GM21515 (cell line): ENCODE data around the gene ELOB.

Source experiments
- ATAC-seq: cut with Tn5 transposase; IDR thresholded peaks from one replicate; pipeline ENCODE4 v1.9.1; 2021; ENCODE audit not compliant: unreplicated experiment

The ELOB gene

DNA sequence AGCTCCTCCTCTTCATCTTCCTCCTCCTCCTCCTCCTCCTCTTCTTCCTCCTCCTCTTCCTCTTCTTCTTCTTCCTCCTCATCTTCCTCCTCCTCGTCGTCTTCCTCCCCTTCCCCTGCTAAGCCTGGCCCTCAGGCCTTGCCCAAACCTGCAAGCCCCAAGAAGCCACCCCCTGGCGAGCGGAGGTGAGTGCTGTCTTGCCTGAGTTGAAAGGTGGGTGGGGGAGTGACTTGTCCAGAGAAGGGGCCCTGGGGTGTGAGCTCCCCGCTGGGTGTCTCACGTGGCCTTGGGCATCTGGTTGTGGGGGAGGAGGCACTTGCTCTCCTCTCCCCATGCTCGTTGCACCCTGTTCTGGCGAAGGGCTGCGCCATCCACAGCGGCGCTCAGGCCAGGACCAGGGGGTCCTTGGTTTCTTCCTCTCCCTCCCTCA lies 8.0 kb downstream of the ELOB start:
- ATAC-seq, result no peak

DNA sequence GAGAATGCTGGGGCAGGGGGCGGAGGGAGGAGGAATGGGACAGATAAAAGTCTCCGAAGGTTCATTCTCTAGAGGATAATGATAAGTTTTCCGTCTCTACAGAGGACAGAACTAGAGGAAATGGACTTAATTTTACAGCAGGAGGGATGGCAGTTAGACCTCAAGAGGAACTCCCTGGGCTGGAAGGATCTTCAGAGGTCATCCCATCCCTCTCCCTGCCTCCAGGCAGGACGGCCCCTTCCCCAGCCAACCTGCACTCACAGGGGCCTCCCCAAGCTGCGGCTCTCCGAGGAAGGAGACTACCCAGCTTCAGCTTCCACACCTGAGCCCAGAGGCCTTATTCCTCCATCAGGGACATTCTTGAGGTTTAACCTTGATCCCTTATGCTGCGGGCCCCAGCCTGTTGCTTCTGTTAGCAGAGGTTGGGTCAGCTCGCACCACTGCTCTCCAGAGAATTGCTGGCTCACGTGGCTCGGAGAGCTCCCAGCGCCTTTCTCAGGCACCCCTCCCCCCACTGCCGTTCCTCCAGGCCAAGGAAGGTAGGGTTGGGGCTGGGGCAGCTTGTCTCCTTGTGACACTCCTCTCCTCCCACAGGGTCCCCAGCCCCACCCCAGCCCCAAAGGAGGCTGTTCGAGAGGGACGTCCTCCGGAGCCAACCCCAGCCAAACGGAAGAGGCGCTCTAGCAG lies 8.5 kb downstream of the ELOB start:
- ATAC-seq, result no peak

DNA sequence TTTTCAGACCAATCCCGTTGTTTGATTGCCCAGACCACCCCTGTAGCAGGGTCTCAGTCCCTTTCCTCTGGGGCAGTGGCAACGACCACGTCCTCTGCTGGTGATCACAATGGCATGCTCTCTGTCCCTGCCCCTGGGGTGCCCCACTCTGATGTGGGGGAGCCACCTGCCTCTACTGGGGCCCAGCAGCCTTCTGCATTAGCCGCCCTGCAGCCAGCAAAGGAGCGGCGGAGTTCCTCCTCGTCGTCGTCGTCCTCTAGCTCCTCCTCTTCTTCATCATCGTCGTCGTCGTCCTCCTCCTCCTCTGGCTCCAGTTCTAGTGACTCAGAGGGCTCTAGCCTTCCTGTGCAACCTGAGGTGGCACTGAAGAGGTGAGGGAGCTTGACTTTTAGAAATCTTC lies 9.2 kb downstream of the ELOB start:
- no peak for ATAC-seq

DNA sequence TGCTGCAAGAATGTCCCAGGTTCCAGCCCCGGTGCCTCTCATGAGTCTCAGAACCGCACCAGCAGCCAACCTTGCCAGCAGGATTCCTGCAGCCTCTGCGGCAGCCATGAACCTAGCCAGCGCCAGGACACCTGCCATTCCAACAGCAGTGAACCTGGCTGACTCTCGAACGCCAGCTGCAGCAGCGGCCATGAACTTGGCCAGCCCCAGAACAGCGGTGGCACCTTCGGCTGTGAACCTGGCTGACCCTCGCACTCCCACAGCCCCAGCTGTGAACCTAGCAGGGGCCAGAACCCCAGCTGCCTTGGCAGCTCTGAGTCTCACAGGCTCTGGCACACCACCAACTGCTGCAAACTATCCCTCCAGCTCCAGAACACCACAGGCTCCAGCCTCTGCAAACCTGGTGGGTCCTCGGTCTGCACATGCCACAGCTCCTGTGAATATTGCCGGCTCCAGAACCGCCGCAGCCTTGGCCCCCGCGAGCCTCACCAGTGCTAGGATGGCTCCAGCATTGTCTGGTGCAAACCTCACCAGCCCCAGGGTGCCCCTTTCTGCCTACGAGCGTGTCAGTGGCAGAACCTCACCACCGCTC lies 9.8 kb downstream of the ELOB start:
- ATAC-seq, result no peak

DNA sequence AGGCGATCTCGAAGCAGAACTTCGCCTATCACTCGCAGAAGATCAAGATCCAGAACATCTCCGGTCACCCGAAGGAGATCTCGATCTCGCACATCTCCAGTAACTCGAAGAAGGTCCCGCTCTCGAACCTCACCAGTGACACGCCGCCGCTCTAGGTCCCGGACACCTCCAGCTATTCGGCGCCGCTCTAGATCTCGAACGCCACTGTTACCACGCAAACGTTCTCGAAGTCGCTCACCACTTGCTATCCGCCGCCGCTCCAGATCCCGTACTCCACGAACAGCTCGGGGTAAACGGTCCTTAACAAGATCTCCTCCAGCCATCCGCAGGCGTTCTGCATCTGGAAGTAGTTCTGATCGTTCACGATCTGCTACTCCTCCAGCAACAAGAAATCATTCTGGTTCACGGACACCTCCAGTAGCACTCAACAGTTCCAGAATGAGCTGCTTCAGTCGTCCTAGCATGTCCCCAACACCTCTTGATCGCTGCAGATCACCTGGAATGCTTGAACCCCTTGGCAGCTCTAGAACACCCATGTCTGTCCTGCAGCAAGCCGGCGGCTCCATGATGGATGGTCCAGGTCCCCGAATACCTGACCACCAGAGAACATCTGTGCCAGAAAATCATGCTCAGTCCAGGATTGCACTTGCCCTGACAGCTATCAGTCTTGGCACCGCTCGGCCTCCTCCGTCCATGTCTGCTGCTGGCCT lies 10.5 kb downstream of the ELOB start:
- ATAC-seq, result no peak

DNA sequence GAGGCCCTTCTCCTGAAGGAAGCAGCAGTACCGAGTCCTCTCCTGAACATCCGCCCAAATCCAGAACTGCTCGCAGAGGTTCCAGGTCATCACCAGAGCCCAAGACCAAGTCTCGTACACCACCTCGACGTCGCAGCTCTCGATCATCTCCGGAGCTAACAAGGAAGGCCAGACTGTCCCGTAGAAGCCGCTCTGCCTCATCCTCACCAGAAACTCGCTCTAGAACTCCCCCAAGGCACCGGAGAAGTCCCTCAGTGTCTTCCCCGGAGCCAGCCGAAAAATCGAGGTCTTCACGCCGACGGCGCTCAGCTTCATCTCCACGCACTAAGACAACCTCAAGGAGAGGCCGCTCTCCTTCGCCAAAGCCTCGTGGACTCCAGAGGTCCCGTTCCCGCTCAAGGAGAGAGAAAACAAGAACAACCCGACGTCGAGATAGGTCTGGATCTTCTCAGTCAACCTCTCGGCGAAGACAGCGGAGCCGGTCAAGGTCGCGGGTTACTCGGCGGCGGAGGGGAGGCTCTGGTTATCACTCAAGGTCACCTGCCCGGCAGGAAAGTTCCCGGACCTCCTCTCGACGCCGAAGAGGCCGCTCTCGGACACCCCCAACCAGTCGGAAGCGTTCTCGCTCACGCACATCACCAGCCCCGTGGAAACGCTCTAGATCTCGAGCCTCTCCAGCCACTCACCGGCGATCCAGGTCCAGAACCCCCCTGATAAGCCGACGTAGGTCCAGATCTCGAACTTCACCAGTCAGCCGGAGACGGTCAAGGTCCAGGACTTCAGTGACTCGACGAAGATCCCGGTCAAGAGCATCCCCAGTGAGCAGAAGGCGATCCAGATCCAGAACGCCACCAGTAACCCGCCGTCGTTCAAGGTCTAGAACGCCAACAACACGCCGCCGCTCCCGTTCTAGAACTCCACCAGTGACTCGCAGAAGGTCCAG lies 11.3 kb downstream of the ELOB start:
- ATAC-seq, result no peak

DNA sequence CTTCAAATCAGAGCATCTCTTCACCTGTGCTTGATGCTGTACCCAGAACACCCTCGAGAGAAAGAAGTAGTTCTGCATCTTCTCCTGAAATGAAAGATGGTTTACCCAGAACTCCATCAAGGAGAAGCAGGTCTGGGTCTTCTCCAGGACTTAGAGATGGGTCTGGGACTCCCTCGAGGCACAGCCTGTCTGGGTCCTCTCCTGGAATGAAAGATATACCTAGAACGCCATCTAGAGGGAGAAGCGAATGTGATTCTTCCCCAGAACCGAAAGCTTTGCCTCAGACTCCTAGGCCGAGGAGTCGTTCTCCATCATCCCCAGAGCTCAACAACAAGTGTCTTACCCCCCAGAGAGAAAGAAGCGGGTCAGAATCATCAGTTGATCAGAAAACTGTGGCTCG lies 12.4 kb downstream of the ELOB start:
- ATAC-seq, result no peak

DNA sequence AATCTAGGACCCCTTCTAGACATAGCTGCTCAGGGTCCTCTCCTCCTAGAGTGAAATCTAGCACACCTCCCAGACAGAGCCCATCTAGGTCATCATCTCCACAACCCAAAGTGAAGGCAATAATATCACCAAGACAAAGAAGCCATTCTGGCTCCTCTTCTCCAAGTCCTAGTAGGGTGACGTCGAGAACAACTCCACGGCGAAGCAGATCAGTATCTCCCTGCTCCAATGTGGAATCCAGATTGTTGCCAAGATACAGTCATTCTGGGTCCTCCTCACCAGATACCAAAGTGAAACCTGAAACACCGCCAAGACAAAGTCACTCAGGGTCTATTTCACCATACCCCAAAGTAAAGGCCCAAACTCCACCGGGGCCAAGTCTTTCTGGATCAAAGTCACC lies 13.9 kb downstream of the ELOB start:
- ATAC-seq, result no peak

DNA sequence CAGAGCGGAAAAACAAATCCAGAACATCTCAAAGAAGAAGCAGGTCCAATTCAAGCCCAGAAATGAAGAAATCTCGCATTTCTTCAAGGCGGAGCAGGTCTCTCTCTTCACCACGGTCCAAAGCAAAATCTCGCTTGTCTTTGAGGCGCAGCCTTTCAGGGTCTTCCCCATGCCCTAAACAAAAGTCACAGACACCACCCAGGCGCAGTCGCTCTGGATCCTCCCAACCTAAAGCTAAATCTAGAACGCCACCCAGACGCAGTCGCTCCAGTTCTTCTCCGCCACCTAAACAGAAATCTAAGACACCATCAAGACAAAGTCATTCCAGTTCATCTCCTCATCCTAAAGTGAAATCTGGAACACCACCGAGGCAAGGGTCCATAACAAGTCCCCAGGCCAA lies 14.4 kb downstream of the ELOB start:
- ATAC-seq, result no peak

DNA sequence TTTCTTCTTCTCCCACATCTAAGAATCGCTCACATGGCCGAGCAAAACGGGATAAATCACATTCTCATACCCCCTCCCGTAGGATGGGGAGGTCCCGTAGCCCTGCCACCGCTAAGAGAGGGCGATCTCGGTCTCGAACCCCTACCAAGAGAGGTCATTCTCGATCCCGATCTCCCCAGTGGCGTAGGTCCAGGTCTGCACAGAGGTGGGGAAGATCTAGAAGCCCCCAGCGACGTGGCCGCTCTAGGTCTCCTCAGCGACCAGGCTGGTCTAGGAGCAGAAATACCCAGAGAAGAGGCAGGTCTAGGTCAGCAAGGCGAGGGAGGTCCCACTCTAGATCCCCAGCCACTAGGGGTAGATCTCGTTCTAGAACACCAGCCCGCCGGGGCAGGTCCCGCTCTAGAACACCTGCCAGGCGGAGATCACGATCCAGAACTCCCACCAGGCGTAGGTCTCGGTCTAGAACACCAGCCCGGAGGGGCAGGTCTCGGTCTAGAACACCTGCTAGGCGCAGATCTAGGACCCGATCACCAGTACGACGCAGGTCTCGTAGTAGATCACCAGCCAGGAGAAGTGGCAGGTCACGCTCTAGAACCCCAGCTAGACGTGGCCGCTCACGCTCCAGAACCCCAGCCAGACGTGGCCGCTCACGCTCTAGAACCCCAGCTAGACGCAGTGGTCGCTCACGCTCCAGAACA lies 15.0 kb downstream of the ELOB start:
- ATAC-seq, result no peak

DNA sequence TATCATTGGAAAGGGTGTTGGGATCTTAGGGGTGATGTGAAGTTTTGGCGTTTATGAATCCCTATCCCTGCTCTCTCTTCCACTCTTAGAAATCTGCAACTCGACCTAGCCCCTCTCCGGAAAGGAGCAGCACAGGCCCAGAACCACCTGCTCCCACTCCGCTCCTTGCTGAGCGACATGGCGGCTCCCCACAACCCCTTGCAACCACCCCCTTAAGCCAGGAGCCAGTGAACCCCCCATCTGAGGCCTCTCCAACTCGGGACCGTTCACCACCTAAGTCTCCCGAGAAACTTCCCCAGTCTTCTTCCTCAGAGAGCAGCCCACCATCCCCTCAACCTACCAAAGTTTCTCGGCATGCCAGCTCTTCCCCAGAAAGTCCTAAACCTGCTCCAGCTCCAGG lies 15.6 kb downstream of the ELOB start:
- no peak for ATAC-seq

DNA sequence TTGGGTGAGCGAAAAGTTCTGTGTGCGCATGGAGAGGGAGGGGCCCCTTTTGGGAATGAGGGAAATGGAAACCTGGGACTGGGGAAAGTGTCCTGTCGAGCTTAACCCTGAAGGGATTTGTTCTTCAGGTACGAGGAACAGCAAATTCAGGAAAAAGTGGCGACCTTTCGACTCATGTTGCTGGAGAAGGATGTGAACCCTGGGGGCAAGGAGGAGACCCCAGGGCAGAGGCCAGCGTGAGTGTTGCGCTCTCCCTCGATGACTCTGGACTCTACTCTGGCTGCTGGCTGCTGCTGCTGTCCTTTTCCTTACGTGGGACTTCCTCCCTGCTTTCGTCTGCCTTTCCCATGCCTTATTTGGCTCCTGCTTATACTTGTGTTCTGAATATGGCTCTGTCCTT lies 19.7 kb downstream of the ELOB start:
- ATAC-seq, result no peak

DNA sequence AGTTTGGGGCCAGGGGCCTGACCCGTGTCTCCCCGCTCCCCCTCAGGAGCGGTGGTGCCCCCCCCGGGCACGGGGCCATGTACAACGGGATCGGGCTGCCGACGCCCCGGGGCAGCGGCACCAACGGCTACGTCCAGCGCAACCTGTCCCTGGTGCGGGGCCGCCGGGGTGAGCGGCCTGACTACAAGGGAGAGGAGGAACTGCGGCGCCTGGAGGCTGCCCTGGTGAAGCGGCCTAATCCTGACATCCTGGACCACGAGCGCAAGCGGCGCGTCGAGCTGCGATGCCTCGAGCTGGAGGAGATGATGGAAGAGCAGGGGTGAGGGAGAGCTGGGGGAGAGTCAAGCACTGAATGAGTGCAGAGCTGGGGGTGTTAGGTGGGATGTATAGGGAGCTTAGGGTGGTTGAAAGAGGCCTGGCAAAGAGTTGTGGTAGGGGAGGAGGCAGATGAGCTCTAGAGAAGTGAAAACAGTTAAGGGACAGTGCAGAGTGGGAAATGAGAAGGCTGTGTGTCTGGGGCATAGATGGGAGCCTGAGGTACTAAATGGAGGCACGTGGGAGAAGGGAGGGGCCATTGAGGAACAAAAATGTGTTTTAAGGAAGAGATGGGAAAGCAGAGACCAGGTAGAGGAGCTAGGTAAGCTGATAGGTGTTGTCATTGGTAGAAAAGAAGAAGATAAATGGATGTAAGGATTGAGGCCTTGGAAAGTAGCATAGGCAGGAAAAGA lies 20.6 kb downstream of the ELOB start:
- no peak for ATAC-seq

DNA sequence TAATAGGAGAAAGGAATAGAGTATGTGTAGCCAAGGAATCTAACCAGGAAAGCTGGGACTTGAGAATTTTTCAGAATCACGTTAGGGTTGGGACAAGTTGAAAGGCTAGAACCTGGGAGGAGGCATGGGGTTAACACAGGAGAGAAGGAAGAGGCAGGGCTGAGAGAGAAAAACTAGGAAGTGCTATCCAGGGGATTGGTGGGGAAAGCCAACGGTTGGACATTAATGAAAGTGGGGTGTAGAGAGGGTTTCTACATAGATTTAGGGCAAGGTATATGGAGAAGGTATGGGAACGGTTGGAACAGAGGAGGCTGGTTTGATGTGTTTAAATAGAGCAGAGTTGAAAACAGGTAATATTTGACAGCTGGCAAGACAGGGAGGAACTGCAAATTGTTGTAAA lies 21.9 kb downstream of the ELOB start:
- no peak for ATAC-seq

DNA sequence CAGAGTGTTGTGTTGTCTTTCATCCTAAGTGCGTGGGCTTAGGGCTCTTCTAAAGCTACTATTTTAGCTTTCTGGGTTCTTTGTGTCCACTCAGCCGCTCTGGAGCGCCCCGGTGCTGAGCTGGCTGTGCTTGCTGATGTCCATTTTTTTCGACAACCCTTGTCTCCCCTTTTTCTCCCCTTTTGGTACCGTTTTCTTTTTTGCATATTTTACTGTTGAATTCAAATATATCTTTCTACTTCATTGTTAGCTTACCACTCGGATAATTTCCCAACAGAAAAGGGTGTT lies 23.4 kb downstream of the ELOB start:
- no peak for ATAC-seq

DNA sequence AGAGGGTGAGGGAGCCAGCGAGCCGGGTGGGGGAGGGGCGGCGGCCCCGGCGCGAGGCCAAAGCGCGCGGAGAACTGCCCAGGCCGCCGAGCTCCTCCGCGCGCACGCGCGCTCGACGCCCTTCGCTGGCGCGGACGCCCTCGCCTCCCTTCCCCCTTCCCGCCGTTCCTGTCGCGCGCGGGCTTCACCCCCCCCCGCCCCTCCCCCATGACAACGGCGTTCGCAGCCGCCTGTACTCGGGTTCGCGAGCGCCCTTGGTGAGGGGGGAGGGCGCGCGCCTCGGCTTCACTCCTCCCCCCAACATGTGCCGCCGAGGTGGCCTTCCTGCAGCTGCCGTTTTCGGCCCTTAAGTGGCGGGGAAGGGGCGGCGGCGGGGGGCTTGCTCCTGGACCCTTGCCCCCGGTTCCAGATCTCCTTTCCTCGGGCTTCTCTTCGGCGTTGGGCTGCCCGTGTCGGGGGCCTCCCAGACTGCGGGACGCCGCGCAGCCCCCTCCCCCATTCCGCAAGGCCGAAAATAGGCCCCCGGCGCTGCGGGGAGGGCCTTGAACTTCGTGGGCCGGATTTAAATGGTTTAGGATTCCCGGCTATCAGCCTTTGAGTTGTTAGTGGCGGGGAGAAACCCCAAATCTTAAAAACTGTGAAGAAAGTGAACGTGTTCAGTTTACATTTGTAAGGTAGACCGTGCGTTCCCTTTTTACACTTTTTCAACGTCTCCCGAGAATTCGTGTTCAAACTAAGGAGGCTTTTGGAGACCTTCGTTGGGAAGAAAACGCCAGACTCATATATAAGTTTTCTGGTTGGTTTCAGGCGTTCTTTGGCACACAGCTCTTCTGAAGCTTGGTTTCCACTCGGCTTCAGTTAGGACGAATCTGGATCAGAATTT lies 24.0 kb downstream of the ELOB start:
- peak; percentile 29 for ATAC-seq

DNA sequence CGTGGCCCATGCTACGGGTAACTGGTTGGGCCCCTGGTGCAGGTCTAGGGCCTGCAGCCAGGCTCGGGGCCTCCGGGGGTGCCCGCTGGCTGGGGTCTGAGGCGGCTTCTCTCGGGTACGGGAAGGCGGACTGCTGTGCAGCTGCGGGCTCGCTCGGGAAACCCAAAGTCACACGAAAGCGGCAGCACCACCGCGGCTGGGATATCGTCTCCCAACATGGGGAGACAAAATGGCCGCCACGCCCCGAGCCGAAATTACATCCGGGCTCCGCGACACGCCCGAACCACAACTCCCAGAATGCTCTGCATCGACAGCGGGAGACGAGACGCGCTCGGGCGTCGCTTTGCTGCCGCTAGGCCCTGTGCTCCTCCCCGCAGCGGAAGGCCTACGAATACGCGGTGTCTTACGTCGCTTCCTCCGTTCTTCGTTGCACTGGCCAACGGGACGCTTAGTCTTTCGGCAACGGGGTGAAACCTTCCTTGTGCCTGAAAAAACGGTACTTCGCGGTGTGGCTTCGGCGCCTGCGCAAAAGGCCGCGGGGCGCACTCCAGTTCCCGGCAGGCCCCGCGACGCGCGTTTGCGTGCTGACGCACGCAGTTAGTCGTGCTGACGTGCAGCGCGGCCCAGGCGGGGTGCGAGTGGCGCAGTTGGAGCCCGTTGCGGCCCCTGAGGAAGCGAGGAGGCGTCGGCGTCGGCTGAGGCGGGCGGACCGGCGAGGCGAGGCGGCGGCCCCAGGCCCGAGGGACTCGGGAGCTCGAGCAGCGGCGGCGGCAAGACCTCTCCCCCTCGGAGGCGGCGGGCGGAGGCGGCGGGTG lies 24.8 kb downstream of the ELOB start, which contains the start of gene SRRM2:
Gene SRRM2 (plus strand): TSS at position 604 of the 815 bp plus-strand sequence. CDS start 3,727 bp downstream, outside the sequence.
- ATAC-seq, result peak; percentile 74

DNA sequence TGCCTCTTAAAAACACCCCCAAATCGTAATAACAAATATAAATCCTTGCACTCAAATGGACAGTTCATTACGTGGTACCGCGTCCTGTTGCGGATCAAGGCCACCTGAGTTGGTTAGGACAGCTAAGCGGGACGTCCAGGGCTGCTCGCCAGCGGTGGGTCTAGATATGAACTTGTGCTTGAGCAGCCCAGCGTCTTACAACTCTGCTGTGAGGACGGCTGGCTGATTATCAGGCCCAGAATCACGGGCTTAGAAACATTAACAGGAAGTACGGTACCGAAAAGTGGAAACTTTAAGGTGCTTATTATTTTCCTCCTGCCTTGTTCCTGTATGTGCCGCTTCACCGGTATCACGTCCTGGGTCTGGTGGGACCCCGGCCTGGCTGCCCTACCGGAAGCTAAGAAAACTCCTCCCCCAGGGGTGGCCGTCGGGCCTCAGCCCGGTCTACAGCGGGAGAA lies 25.5 kb downstream of the ELOB start:
- peak; percentile 37 for ATAC-seq
